DMS 273 treated with DMSO at 0.1 percent for 48 hours (cell line): ENCODE results near the gene CLDN19.
"Not testable (repeated sequence)": the region's sequence is repeated elsewhere in the genome, so short reads cannot be mapped to it uniquely, and the experiment has no call there.

Source experiments
- DNase-seq: peaks from one replicate; lab custom pipeline; 2025; lab: John Stamatoyannopoulos, UW

The CLDN19 gene

GRCh38 chr1:42737986-42738677 lies 1.9 kb downstream of the CLDN19 start:
- DNase-seq, result no peak

DNA sequence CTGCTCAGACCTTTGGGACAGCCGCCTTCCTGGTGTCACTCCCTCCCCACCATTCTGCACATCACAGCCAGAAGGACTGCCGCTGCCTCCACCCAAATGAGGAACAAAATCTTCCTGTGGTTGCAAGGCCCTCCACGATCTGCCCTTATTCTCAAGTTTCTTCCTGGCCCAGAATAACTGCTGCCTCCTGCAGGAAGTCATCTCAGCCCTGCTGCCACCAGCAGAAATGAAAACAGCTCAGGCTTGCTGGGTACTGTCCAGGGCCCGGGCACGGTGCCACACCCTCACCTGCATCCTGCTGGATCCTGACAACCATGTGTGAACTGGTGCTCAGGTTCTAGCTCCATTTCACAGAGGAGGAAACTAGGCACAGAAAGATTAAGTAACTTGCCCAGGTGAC lies 2.8 kb downstream of the CLDN19 start:
- no peak for DNase-seq

GRCh38 chr1:42736571-42737200 lies 3.4 kb downstream of the CLDN19 start:
- DNase-seq, result no peak

DNA sequence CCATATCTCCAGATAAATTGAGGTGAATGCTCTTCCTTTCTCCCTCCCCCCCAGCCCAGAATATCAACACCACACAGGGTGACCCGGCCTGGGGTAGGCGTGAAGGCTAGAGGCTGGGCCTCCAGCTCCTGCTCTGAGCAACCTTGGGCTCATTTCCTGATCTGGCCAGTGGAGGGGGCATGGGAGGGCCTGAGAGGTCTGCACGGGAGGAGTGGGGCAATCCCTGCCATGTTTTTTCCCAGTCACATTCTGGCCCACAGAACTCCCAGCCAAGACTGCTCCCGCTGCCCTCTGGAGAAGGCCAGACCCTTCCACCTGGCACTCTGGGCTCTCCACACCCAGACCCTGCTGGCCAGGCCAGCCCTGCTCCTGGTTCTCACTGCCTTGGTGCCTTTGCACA lies 3.9 kb downstream of the CLDN19 start:
- DNase-seq, result no peak

GRCh38 chr1:42735477-42736105 lies 4.4 kb downstream of the CLDN19 start:
- no peak for DNase-seq

DNA sequence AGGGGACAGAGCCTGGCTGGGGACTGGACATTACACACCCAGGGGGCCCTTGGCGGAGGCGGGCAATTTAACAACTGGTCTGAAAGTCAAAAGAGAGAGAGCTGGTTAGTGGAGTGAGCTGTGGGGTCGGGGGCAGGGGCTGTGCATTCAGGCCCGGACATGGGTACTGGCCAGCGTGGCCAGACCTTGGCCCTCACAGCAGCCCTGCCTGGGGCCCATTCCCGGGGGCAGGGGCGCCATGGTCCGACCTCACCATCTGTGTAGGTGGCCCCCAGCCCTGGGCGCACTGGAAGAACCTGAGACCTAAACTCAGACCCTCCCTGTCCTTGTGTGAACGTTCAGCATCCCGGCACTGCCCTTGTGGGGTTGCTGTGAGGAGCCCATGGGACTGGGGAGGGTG lies 5.0 kb downstream of the CLDN19 start:
- DNase-seq, result no peak

DNA sequence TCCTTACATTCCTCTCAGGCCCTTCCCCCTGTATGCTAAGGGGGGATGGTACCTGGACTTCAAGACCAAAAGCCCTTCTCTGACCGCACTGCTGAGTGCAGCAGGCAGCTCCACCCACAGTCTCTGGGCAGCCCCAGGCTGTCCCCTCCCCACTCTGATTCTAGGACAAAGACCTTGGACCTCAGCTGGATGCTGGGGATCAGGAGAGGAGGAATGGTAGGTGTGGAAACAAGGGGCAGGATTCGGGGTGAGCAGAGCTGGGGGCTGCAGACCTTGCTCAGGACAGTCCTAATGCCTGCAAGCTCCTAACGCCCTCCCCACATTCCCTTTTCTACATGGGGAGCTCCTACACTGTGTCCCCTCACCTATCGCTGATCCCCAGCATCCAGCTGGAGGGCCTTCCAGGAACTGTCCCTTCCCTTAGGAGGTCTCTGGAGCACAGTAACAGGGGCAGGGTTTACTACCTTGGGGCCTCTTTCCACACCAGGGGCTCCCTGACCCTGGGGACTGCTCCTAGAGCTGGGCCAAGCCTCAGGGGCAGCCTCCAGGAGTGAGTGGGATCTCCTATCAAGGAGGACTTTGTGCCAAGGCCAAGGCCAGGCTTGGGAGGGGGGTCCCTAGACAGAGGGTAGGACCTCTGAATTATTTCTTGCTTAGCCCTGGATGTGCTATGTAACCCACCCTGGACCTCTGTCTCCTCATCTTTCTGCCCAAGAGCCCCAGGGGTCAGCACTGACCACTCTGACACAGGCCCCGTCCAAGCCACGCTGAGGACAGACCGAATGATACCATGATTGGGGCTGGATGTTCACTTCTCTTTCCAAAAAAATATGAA lies 5.6 kb downstream of the CLDN19 start:
- no peak for DNase-seq

DNA sequence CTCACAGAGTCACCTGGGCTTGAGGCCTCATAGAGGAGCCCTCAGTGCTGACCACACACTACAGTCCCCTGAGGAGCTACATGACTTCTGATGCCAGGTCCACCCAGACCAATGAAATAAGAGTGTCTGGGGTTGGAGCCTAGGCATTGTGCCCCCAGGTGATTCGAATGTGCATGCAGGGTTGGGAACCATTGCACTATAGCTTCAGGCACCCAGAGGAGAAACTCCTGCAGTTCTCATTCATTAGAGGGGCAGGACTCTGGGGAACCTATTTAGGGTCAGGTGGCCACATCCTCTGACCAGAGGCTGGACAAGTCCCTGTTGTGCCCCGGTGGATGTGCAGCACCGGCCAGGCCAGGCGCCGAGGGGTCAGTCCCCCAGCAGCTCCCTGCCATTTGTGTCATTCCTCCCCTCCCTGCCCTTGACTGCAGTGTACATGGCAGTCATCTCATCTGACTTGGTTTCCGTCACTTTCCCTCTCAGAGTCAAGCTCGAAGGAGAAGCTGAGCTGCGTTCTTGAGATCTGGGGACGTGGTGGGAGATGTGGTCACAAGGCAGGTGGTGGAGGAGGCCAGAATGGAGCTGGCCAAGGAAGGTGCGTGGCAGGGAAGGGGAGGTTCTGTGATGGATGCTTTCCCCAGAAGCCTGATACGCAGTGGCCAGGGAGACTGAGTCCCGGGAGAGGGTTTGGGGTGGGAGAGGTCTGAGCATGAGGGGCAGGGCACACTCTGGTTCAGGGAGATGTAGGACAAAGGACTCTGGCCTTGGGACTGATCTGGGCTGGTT lies 6.4 kb downstream of the CLDN19 start:
- no peak for DNase-seq

DNA sequence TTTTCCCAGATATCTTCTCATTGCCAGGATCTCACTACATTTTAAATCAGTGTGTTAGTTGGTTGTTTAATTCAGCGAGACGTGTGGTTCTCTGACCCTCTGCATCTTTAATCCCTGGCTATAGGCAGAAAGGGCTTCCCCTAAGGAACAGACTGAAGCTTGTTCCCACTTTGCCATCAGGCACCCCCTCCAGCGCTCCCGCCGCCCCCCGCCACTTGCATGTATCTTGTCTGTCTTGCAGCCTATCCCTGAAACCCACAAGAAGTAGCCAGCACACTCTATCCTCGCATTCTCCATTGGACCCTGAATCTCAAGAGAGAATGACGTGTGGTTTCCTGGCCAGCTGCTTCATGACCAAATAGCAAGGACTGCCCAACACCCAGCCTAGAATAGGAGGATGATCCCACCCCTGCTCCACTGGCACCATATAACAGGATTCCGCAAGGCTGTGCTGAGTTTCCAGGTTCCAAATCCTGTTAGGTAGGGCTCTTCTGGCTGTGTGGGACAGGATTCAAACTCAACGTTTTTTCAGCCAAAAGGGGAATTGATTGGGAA lies 7.8 kb downstream of the CLDN19 start:
- no peak for DNase-seq

- no peak for DNase-seq
These were observed 8.5 kb downstream of the CLDN19 start for GRCh38 chr1:42731585-42731984.

DNA sequence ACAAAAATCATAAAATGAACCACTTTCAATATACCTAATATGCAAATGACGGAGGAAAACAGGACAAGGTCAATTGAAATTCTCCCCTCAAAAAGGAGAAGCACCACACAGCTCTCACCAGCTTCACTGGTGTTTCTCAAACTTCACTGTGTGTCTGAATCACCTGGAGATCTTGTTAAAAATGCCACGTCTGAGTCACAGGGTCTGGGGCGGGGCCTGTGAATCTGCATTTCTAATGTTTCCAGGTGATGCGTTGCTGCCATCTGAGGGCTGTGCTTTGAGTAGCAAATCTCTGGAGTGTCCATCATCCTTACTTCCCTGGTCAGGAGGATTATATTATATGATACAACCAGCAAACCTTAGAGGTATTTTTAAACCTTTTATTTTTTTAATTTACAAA lies 9.0 kb downstream of the CLDN19 start:
- no peak for DNase-seq

- DNase-seq, result no peak
These were observed 10.0 kb downstream of the CLDN19 start for GRCh38 chr1:42730002-42730401.

DNA sequence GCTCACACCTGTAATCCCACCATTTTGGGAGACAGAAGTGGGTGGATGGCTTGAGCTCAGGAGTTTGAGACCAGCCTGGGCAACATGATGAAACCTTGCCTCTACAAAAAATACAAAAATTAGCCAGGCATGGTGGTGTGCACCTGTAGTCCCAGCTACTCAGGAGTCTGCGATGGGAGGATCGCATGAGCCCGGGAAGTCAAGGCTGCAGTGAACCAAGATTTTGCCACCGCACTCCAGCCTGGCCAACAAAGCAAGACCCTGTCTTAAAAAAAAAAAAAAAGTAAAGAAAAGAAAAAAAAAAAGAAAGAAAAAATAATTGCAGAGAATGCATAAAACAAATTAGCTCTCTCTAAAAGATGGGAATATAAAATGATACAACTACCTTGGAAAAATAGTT lies 14.2 kb downstream of the CLDN19 start:
- not testable (repeated sequence) for DNase-seq

GRCh38 chr1:42723511-42723910 lies 16.5 kb downstream of the CLDN19 start:
- DNase-seq, result no peak

DNA sequence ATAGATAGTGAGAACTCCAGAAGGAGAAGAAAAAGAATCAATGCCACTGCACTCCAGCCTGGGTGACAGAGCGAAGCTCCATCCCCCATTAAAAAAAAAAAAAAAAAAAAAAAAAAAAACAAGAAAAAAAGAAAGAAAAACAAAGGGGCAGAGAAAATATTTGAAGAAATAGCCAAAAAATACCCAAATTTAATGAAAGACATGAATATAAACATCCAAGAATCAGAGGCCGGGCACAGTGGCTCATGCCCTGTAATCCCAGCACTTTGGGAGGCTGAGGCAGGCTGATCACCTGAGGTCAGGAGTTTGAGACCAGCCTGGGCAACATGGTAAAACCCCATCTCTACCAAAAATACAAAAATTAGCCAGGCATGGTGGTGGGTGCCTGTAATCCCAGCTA lies 17.6 kb downstream of the CLDN19 start:
- DNase-seq, result not testable (repeated sequence)

GRCh38 chr1:42721926-42722325 lies 18.1 kb downstream of the CLDN19 start:
- DNase-seq, result no peak

DNA sequence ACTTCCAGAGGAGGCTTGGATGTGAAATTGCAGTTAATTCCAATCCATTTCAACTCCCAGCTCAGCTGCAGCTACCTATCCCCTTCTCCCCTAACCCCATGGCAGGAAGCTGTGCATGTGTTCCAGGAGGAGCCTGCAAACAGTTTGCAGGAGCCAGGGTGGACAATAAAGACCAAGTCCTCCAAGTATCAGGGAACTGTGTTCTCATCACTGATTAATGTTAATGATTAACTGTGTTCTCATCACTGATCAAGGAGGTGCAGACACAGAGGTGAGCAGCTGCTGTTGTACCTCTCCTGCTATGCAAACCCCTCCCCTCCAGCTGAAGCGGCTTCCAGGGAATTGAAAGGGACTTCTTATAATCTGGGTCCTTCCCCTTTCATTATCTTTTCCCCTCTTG lies 19.2 kb downstream of the CLDN19 start:
- DNase-seq, result no peak

GRCh38 chr1:42714441-42714840 lies 25.6 kb downstream of the CLDN19 start:
- not testable (repeated sequence) for DNase-seq

DNA sequence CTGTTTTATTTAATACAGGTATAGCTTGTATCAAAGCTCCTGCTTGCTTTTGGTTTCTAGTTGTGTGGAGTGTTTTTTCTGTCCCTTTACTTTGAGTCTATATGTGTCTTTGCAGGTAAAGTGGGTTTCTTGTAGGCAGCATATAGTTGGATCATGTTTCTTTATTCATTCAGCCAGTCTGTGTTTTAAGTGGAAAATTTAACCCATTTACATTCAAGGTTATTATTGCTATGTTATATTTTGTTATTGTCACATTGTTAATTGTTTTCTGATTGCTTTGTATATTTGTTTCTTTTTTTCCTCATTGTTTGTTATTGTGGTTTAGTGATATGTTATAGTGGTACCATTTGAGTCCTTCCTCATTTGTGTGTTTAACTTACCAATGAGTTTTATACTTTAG lies 26.7 kb downstream of the CLDN19 start:
- DNase-seq, result no peak

GRCh38 chr1:42712808-42713207 lies 27.2 kb downstream of the CLDN19 start:
- DNase-seq, result not testable (repeated sequence)

GRCh38 chr1:42703888-42704464 lies 36.1 kb downstream of the CLDN19 start:
- no peak for DNase-seq
